HCT116 (cell line): ENCODE results near the gene CLN3. TPM values are rescaled to one million over a fixed set of nuclear protein-coding genes. Genes with fewer than 3 reads are reported as not detected.

Experiments used
- ATAC-seq: fragments of 200-7000 bp; cut with Tn5 transposase; 2 replicates; pipeline ENCODE4 v1.9.1; 2020; ENCODE audit warnings: mild to moderate bottlenecking, moderate library complexity
- Bru-seq: library from RNA; stranded (reverse); fragments of 400-500 nt; gene quantifications from one replicate; lab custom pipeline; 2021; lab: Mats Ljungman, UMichigan
- BruChase-seq, 2 experiments: library from RNA; stranded (reverse); fragments of 400-500 nt; gene quantifications; one replicate each; lab custom pipeline; 2021; lab: Mats Ljungman, UMichigan
- BruUV-seq: library from RNA; stranded (reverse); fragments of 400-500 nt; replicated peaks from 2 replicates; lab custom pipeline; 2021; lab: Mats Ljungman, UMichigan
- CTCF ChIA-PET: fragments of 300-600 bp; sonication (Branson Sonifier 250); formaldehyde crosslinking; loops from one replicate; lab custom pipeline; 2021; ENCODE audit warnings: antibody characterized with exemption; lab: Charles Lee
- POLR2A ChIA-PET: fragments of 300-600, 350-600 bp; sonication (Branson Sonifier 250); formaldehyde crosslinking; loops from one replicate; lab custom pipeline; 2021; ENCODE audit warnings: antibody characterized with exemption; lab: Charles Lee
- RAD21 ChIA-PET, 2 experiments: fragments of 300-600 bp; sonication (Branson Sonifier 250); formaldehyde crosslinking; loops; one replicate each; lab custom pipeline; 2023; ENCODE audit warnings: low total read pairs in 2 of 2; ENCODE audit not compliant: uncharacterized antibody in 2 of 2, unreplicated experiment in 2 of 2, low non-redundant PET in 1 of 2; lab: Charles Lee
- DNase-seq: peaks from one replicate; pipeline ENCODE4 v3.0.0-alpha.2; 2010; ENCODE audit warnings: low read depth, low spot score
- H2AFZ ChIP-seq: fragments of 200-600 bp; shearing (Covaris generic), sonication (generic); 2 replicates; pipeline ENCODE4 v1.6.1; 2017; ENCODE audit warnings: low read depth, mixed run types, mixed read lengths, antibody characterized with exemption, low read length; ENCODE audit not compliant: poor library complexity, severe bottlenecking
- H3K27ac ChIP-seq: 2 replicates; pipeline ENCODE4 v1.5.1; 2012; ENCODE audit warnings: low read depth, low read length
- H3K27me3 ChIP-seq: fragments of 200-600 bp; sonication (generic); 2 replicates; pipeline ENCODE4 v1.6.1; 2016; ENCODE audit warnings: mixed run types, low read length, mixed read lengths; ENCODE audit not compliant: insufficient read depth
- H3K36me3 ChIP-seq, 2 experiments: fragments of 200-500 bp in 1 of 2; fragments of 200-600 bp in 1 of 2; sonication (Bioruptor generic) in 1 of 2; sonication (generic) in 1 of 2; 2 replicates each; pipeline versions ENCODE4 v1.5.1 to v1.6.1; 2014 to 2016; ENCODE audit warnings: low read length in 2 of 2, inconsistent platforms in 1 of 2, mixed read lengths in 1 of 2, mixed run types in 1 of 2; ENCODE audit not compliant: insufficient read depth in 2 of 2, control insufficient read depth in 1 of 2
- H3K4me1 ChIP-seq, 2 experiments: fragments of 200-600 bp in 1 of 2; sonication (generic) in 1 of 2; 2 replicates each; pipeline versions ENCODE4 v1.5.1 to v1.6.1; 2012 to 2017; ENCODE audit warnings: low read length in 2 of 2, inconsistent platforms in 1 of 2, mild to moderate bottlenecking in 1 of 2, mixed read lengths in 1 of 2, mixed run types in 1 of 2, moderate library complexity in 1 of 2; ENCODE audit not compliant: insufficient read depth in 2 of 2, control insufficient read depth in 1 of 2
- H3K4me2 ChIP-seq: fragments of 200-600 bp; sonication (generic); 2 replicates; pipeline ENCODE4 v1.6.1; 2017; ENCODE audit warnings: mixed run types, low read length, mixed read lengths
- H3K4me3 ChIP-seq, 2 experiments: fragments of 200-600 bp in 1 of 2; sonication (generic) in 1 of 2; replicated peaks in 1 of 2; 2 replicates each; pipeline ENCODE4 v1.5.1; 2011 to 2016; ENCODE audit warnings: low read length in 2 of 2, control low read depth in 1 of 2, low read depth in 1 of 2, mild to moderate bottlenecking in 1 of 2, mixed read lengths in 1 of 2, mixed run types in 1 of 2
- H3K79me2 ChIP-seq: fragments of 200-600 bp; sonication (generic); 2 replicates; pipeline ENCODE4 v1.6.1; 2017; ENCODE audit warnings: mild to moderate bottlenecking, mixed run types, low read length, moderate library complexity, mixed read lengths; ENCODE audit not compliant: insufficient read depth
- H3K9ac ChIP-seq: fragments of 200-600 bp; sonication (generic); 2 replicates; pipeline ENCODE4 v1.6.1; 2016; ENCODE audit warnings: low read length, mixed read lengths
- H3K9me2 ChIP-seq: fragments of 200-600 bp; sonication (generic), shearing (Covaris generic); 2 replicates; pipeline ENCODE4 v1.6.1; 2017; ENCODE audit warnings: mixed run types, mild to moderate bottlenecking, moderate library complexity; ENCODE audit not compliant: insufficient read depth
- H3K9me3 ChIP-seq, 2 experiments: fragments of 200-500 bp in 1 of 2; fragments of 200-600 bp in 1 of 2; sonication (Bioruptor generic) in 1 of 2; sonication (generic) in 1 of 2; 2 replicates each; pipeline ENCODE4 v1.6.1; 2014 to 2017; ENCODE audit warnings: low read length in 2 of 2, mixed read lengths in 2 of 2, inconsistent platforms in 1 of 2, low read depth in 1 of 2, mild to moderate bottlenecking in 1 of 2, mixed run types in 1 of 2, moderate library complexity in 1 of 2; ENCODE audit not compliant: control insufficient read depth in 1 of 2, insufficient read depth in 1 of 2
- H4K20me1 ChIP-seq: fragments of 200-600 bp; sonication (generic), shearing (Covaris generic); 2 replicates; pipeline ENCODE4 v1.6.1; 2017; ENCODE audit warnings: mixed run types, mild to moderate bottlenecking, moderate library complexity; ENCODE audit not compliant: insufficient read depth
- ATF3 ChIP-seq: IDR thresholded peaks from 2 replicates; pipeline ENCODE4 v1.6.1; 2012
- CBX3 ChIP-seq: IDR thresholded peaks from 2 replicates; pipeline ENCODE4 v1.6.1; 2012; ENCODE audit warnings: low read depth
- CEBPB ChIP-seq: IDR thresholded peaks from 2 replicates; pipeline ENCODE4 v1.6.1; 2012; ENCODE audit warnings: low read depth
- CTCF ChIP-seq, 3 experiments: fragments of 200-600 bp in 1 of 3; sonication (generic) in 1 of 3; IDR thresholded peaks in 2 of 3; conservative IDR thresholded peaks in 1 of 3; 2 replicates each; pipeline ENCODE4 v1.5.1; 2012 to 2017; ENCODE audit warnings: low read depth in 2 of 3, low read length in 2 of 3, antibody characterized with exemption in 1 of 3, borderline replicate concordance in 1 of 3, control low read depth in 1 of 3, mild to moderate bottlenecking in 1 of 3, mixed read lengths in 1 of 3, mixed run types in 1 of 3, moderate library complexity in 1 of 3; ENCODE audit not compliant: insufficient read depth in 1 of 3
- ELF1 ChIP-seq: IDR thresholded peaks from 2 replicates; pipeline ENCODE4 v1.6.1; 2012; ENCODE audit warnings: low read depth, borderline replicate concordance
- EZH2 ChIP-seq: fragments of 200-600 bp; sonication (generic); IDR thresholded peaks from 2 replicates; pipeline ENCODE4 v1.6.1; 2017; ENCODE audit warnings: antibody characterized with exemption, mixed run types
- EZH2phosphoT487 ChIP-seq: fragments of 200-600 bp; IDR thresholded peaks from 2 replicates; pipeline ENCODE4 v1.6.1; 2018; ENCODE audit warnings: antibody characterized with exemption, borderline replicate concordance
- FOSL1 ChIP-seq: IDR thresholded peaks from 2 replicates; pipeline ENCODE4 v1.6.1; 2012; ENCODE audit warnings: low read depth
- JUND ChIP-seq: IDR thresholded peaks from 2 replicates; pipeline ENCODE4 v1.6.1; 2012
- POLR2AphosphoS5 ChIP-seq: IDR thresholded peaks from 2 replicates; pipeline ENCODE4 v1.6.1; 2011; ENCODE audit warnings: mild to moderate bottlenecking, low read depth, low read length, moderate library complexity
- RAD21 ChIP-seq: IDR thresholded peaks from 2 replicates; pipeline ENCODE4 v1.6.1; 2012; ENCODE audit warnings: low read depth, mild to moderate bottlenecking
- REST ChIP-seq: IDR thresholded peaks from 2 replicates; pipeline ENCODE4 v1.6.1; 2012; ENCODE audit warnings: low read depth
- SIN3A ChIP-seq: IDR thresholded peaks from 2 replicates; pipeline ENCODE4 v1.6.1; 2012; ENCODE audit warnings: low read depth
- ZFX ChIP-seq: fragments of 450-650 bp; IDR thresholded peaks from 2 replicates; pipeline ENCODE4 v1.6.1; 2017
- ZNF274 ChIP-seq: fragments of 200-500 bp; sonication (Bioruptor generic); IDR thresholded peaks from 2 replicates; pipeline ENCODE4 v1.6.1; 2014; ENCODE audit warnings: mild to moderate bottlenecking, low read depth, low read length, inconsistent platforms
- intact Hi-C: fragments of 100-400 bp; cut with micrococcal nuclease; formaldehyde crosslinking; loops from 2 replicates; pipeline ENCODE4 v1.10.0; 2022
- long read RNA-seq: library from polyadenylated mRNA; unstranded; transcript quantifications from one replicate; pipeline ENCODE4 v2.0.0, GENCODE V29; 2021; ENCODE audit not compliant: unreplicated experiment
- polyA plus RNA-seq: library from polyadenylated mRNA; unstranded; fragments of >200 nt; gene quantifications from 2 replicates; pipeline ENCODE4 v1.2.1, GENCODE V29; 2012; ENCODE audit warnings: missing spikeins
- total RNA-seq: library from RNA; stranded (reverse); gene quantifications from one replicate; pipeline ENCODE4 v1.2.1, GENCODE V29; 2021; ENCODE audit not compliant: unreplicated experiment
- TF ChIP-seq, protein P1 (sequence below): IDR thresholded peaks from 2 replicates; pipeline ENCODE4 v1.6.1; 2012
- TF ChIP-seq, protein P2 (sequence below): IDR thresholded peaks from 2 replicates; pipeline ENCODE4 v1.6.1; 2011; ENCODE audit warnings: mild to moderate bottlenecking, low read length, moderate library complexity; ENCODE audit not compliant: insufficient replicate concordance; ENCODE audit errors: extremely low read depth

CLN3 gene
- 19.9 TPM for total RNA-seq
- 13.4 and 14.5 TPM in 2 replicates for polyA plus RNA-seq
- percentile 32 among the genes with signal in this experiment for Bru-seq, nascent RNA
- percentile 51 among the genes with signal in this experiment for BruChase-seq, experiment 1, labeled RNA remaining after a 6-hour chase
- BruChase-seq, experiment 2, labeled RNA remaining after a 2-hour chase: percentile 49 among the genes with signal in this experiment
- long read RNA-seq, transcript CLN3-205 (15 exons, 1,876 nt): minor isoform, 9 of 44 reads
- long read RNA-seq, transcript CLN3-244 (16 exons, 3,832 nt): major isoform, 13 of 44 reads
- long read RNA-seq, partial matches to known transcripts: 8 of 44 reads
- long read RNA-seq, other reads (novel, unspliced or antisense): 8 of 44 reads

GRCh38 chr16:28491970-28492474 lies at the start of gene CLN3:
TSS of gene CLN3 (minus strand) at chr16:28492074. CDS start at chr16:28491759, 315 bp downstream.
- no peaks in the 10 kb centered on the region for H3K27me3 ChIP-seq
- peaks cover 4% of the 10 kb centered on the region; the same call in 1 of the 2 replicates for H3K79me2 ChIP-seq
- H3K4me3 ChIP-seq: peak within 1 kb of the TSS; percentile 92 to 99
- H2AFZ ChIP-seq: peak within 1 kb of the TSS; percentile 100
- peaks cover 0 to 12% of the 10 kb centered on the region in 2 experiments; a peak in 2 of 4 replicates for H3K4me1 ChIP-seq
- no peaks in the 10 kb centered on the region for H3K9me3 ChIP-seq
- H4K20me1 ChIP-seq: no peaks in the 10 kb centered on the region
- peak within 1 kb of the TSS; percentile 96 for H3K4me2 ChIP-seq
- peak within 1 kb of the TSS; percentile 75 for H3K27ac ChIP-seq
- H3K36me3 ChIP-seq: peaks cover 0 to 4% of the 10 kb centered on the region in 2 experiments; a peak in 2 of 4 replicates
- DNase-seq: peak; percentile 93
- RAD21 ChIA-PET: no interaction called here
- no peaks in the 10 kb centered on the region for H3K9me2 ChIP-seq
- ATAC-seq: peak; percentile 94
- intact Hi-C loops: no loop called here
- TSS peak; percentile 93 for BruUV-seq
- CTCF ChIA-PET: interaction anchor here (0.7 kb wide), 2 partner anchors 58 to 436 kb away, joined by 3 read pairs; no protein-coding TSS in a partner anchor
- peak within 1 kb of the TSS; percentile 81 for H3K9ac ChIP-seq
- POLR2A ChIA-PET: no interaction called here
- no peak for TF ChIP-seq EZH2phosphoT487
- TF ChIP-seq CEBPB: no peak
- peak; percentile 98 for TF ChIP-seq ELF1
- TF ChIP-seq, protein P1, sequence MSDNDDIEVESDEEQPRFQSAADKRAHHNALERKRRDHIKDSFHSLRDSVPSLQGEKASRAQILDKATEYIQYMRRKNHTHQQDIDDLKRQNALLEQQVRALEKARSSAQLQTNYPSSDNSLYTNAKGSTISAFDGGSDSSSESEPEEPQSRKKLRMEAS: peak; percentile 94
- peak; percentile 49; the same call in 1 of the 2 replicates for TF ChIP-seq ZFX
- no peak for TF ChIP-seq RAD21
- no peak for TF ChIP-seq REST
- no peak; the same call in none of the 2 replicates for TF ChIP-seq SIN3A
- TF ChIP-seq CTCF (IDR thresholded peaks at IDR 0.05 in 2 of 3, conservative IDR thresholded peaks at IDR 0.05 in 1 of 3; ENCODE audit: borderline replicate concordance in 1 of 3, insufficient read depth in 1 of 3, low read depth in 2 of 3, low read length in 2 of 3): no peak
- TF ChIP-seq ATF3: no peak
- TF ChIP-seq, protein P2, sequence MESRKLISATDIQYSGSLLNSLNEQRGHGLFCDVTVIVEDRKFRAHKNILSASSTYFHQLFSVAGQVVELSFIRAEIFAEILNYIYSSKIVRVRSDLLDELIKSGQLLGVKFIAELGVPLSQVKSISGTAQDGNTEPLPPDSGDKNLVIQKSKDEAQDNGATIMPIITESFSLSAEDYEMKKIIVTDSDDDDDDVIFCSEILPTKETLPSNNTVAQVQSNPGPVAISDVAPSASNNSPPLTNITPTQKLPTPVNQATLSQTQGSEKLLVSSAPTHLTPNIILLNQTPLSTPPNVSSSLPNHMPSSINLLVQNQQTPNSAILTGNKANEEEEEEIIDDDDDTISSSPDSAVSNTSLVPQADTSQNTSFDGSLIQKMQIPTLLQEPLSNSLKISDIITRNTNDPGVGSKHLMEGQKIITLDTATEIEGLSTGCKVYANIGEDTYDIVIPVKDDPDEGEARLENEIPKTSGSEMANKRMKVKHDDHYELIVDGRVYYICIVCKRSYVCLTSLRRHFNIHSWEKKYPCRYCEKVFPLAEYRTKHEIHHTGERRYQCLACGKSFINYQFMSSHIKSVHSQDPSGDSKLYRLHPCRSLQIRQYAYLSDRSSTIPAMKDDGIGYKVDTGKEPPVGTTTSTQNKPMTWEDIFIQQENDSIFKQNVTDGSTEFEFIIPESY: no peak
- peak; percentile 19; the same call in 1 of the 2 replicates for TF ChIP-seq POLR2AphosphoS5
- no peak for TF ChIP-seq FOSL1
- TF ChIP-seq EZH2: no peak
- TF ChIP-seq ZNF274: no peak
- TF ChIP-seq JUND: no peak
- TF ChIP-seq CBX3: no peak; the same call in 1 of the 2 replicates
